Lung (tissue), 12 donors: Measurements from ENCODE around the gene KRT4. TPM values are rescaled to one million over a fixed set of nuclear protein-coding genes. Genes with fewer than 3 reads are reported as not detected.

ENCODE experiments used
- ATAC-seq: fragments of 200-7000 bp; cut with Tn5 transposase; one replicate; pipeline ENCODE4 v1.9.1; 2020; ENCODE audit warnings: moderate number of reproducible peaks; ENCODE audit not compliant: insufficient read depth, low FRiP score
- DNase-seq, 3 donors: peaks; one replicate each; pipeline ENCODE4 v3.0.0-alpha.2; 2013 to 2017
- H3K27ac ChIP-seq, 2 donors: one replicate each; pipeline ENCODE4 v1.5.1; 2013; ENCODE audit warnings: mild to moderate bottlenecking in 2 of 2, moderate library complexity in 2 of 2, control low read depth in 1 of 2, inconsistent platforms in 1 of 2, low read depth in 1 of 2, low read length in 1 of 2
- H3K27me3 ChIP-seq, 3 donors: one replicate each; pipeline ENCODE4 v1.5.1; 2013; ENCODE audit warnings: low read length in 2 of 3; ENCODE audit not compliant: control insufficient read depth in 3 of 3, insufficient read depth in 3 of 3
- H3K36me3 ChIP-seq, 4 donors: one replicate each; pipeline ENCODE4 v1.5.1; 2013; ENCODE audit warnings: low read length in 4 of 4, mild to moderate bottlenecking in 1 of 4, moderate library complexity in 1 of 4; ENCODE audit not compliant: control insufficient read depth in 4 of 4, insufficient read depth in 4 of 4
- H3K4me1 ChIP-seq, 5 donors: one replicate each; pipeline ENCODE4 v1.5.1; 2013; ENCODE audit warnings: low read length in 5 of 5, mild to moderate bottlenecking in 2 of 5, moderate library complexity in 1 of 5; ENCODE audit not compliant: control insufficient read depth in 5 of 5, insufficient read depth in 5 of 5
- H3K4me3 ChIP-seq: one replicate; pipeline ENCODE4 v1.5.1; 2013; ENCODE audit warnings: mild to moderate bottlenecking, control low read depth, moderate library complexity
- H3K9ac ChIP-seq, 2 donors: one replicate each; pipeline ENCODE4 v1.5.1; 2013; ENCODE audit warnings: low read length in 2 of 2, control low read depth in 1 of 2; ENCODE audit not compliant: insufficient read depth in 1 of 2
- H3K9me3 ChIP-seq, 4 donors: one replicate each; pipeline ENCODE4 v1.5.1; 2013; ENCODE audit warnings: low read length in 3 of 4, mild to moderate bottlenecking in 1 of 4, moderate library complexity in 1 of 4; ENCODE audit not compliant: control insufficient read depth in 4 of 4, insufficient read depth in 3 of 4
- CTCF ChIP-seq: IDR thresholded peaks from 2 replicates; pipeline ENCODE4 v1.5.1; 2012; ENCODE audit warnings: mild to moderate bottlenecking; ENCODE audit errors: control extremely low read depth, extremely low read depth
- WGBS, 2 donors: extraction: QIAGEN DNeasy Blood & Tissue Kit; methylation state at CpG; one replicate each; pipeline ENCODE4 v1.1.7; 2013; 5-methylcytosine and 5-hydroxymethylcytosine counted together
- polyA plus RNA-seq, 2 donors: library from polyadenylated mRNA; stranded (reverse); fragments of 200-250 nt; gene quantifications; one replicate each; pipeline ENCODE4 v1.2.1, GENCODE V29; 2013
- total RNA-seq, 2 donors: library from RNA; depleted of rRNA in 1 of 2; stranded (reverse); fragments of >200 nt in 1 of 2; gene quantifications; one replicate each; pipeline ENCODE4 v1.2.1, GENCODE V29; 2014 to 2021
- donor health status: control.
- donor health status: control.
- donor health status: Bipolar disorder and iron deficiency.
- donor health status: healthy.
- donor health status: DM: yes; HTN: yes; CAD: no.

KRT4 gene
- total and polyA plus RNA-seq, 4 donors = 1.3 to 7.7 (median 3.4) TPM

- Histone ChIP-seq H3K4me1 (no peaks in the 10 kb centered on the region), H3K36me3 (no peaks in the 10 kb centered on the region), H3K27me3 (peaks cover 0 to 28% (median 0%) of the 10 kb centered on the region in 3 donors), H3K9ac (no peak overlapping the region), H3K27ac (no peak overlapping the region), H3K4me3 (no peak overlapping the region), H3K9me3 (peaks cover 0 to 1% (median 0%) of the 10 kb centered on the region in 4 donors)
- 75 to 86% methylated on average over 8 of the region's 8 CpGs for WGBS, 2 donors
- no peak for ATAC-seq
- no peak for TF ChIP-seq CTCF
- DNase-seq = no peak
Measured at GRCh38 chr12:52774629-52775250, 39.2 kb downstream of the KRT4 start.

- no peak for TF ChIP-seq CTCF
- Histone ChIP-seq H3K9ac (no peak overlapping the region), H3K27ac (no peak overlapping the region), H3K4me1 (no peaks in the 10 kb centered on the region), H3K36me3 (no peaks in the 10 kb centered on the region), H3K27me3 (peaks cover 0 to 12% (median 0%) of the 10 kb centered on the region in 3 donors), H3K4me3 (no peak overlapping the region), H3K9me3 (peaks cover 0 to 3% (median 0%) of the 10 kb centered on the region in 4 donors)
- ATAC-seq (no peak), DNase-seq (no peak)
- WGBS, 2 donors = 66 to 78% methylated on average over 3 of the region's 3 CpGs
Measured at GRCh38 chr12:52772772-52773171, 41.1 kb downstream of the KRT4 start.

- WGBS, 2 donors = 90 to 95% methylated on average over 4 of the region's 4 CpGs
- no peaks in the 10 kb centered on the region for H3K4me1 ChIP-seq
- no peak for ATAC-seq
- no peaks in the 10 kb centered on the region for H3K36me3 ChIP-seq
- DNase-seq = no peak
- H3K9me3 ChIP-seq = peaks cover 0 to 3% (median 0%) of the 10 kb centered on the region in 4 donors
- H3K27me3 ChIP-seq = peaks cover 0 to 12% (median 0%) of the 10 kb centered on the region in 3 donors
- TF ChIP-seq CTCF = no peak
- H3K4me3 ChIP-seq = no peak overlapping the region
- H3K27ac ChIP-seq = no peak overlapping the region
- H3K9ac ChIP-seq = no peak overlapping the region
Measured at GRCh38 chr12:52772188-52772587, 41.7 kb downstream of the KRT4 start.

- WGBS, 2 donors = 79% methylated on average over 4 of the region's 4 CpGs
- TF ChIP-seq CTCF = no peak
- Histone ChIP-seq H3K4me3 (no peak overlapping the region), H3K9ac (no peak overlapping the region), H3K27ac (no peak overlapping the region), H3K27me3 (peaks cover 0 to 12% (median 0%) of the 10 kb centered on the region in 3 donors), H3K9me3 (peaks cover 0 to 3% (median 0%) of the 10 kb centered on the region in 4 donors), H3K4me1 (no peaks in the 10 kb centered on the region), H3K36me3 (no peaks in the 10 kb centered on the region)
- ATAC-seq (no peak), DNase-seq (no peak)
Measured at GRCh38 chr12:52771505-52771904, 42.4 kb downstream of the KRT4 start.
